Stomach (tissue), 4 donors: ENCODE measurements around the gene GJB6.

Experiments used
- EP300 ChIP-seq: sonication (generic); formaldehyde crosslinking; IDR thresholded peaks from one replicate; pipeline ENCODE4 v1.6.1; 2017; ENCODE audit warnings: antibody characterized with exemption
- TF ChIP-seq, protein P1 (sequence below), 7 experiments: fragments of 450-650 bp in 4 of 7; fragments of 200-600 bp in 3 of 7; sonication (generic) in 3 of 7; IDR thresholded peaks; one replicate each; pipeline ENCODE4 v1.5.1; 2016 to 2019; ENCODE audit warnings: antibody characterized with exemption in 7 of 7, control low read depth in 2 of 7, mild to moderate bottlenecking in 1 of 7

GRCh38 chr13:20227288-20227687 lies 4.8 kb downstream of the GJB6 start:
- no peak for TF ChIP-seq EP300
- TF ChIP-seq, protein P1, sequence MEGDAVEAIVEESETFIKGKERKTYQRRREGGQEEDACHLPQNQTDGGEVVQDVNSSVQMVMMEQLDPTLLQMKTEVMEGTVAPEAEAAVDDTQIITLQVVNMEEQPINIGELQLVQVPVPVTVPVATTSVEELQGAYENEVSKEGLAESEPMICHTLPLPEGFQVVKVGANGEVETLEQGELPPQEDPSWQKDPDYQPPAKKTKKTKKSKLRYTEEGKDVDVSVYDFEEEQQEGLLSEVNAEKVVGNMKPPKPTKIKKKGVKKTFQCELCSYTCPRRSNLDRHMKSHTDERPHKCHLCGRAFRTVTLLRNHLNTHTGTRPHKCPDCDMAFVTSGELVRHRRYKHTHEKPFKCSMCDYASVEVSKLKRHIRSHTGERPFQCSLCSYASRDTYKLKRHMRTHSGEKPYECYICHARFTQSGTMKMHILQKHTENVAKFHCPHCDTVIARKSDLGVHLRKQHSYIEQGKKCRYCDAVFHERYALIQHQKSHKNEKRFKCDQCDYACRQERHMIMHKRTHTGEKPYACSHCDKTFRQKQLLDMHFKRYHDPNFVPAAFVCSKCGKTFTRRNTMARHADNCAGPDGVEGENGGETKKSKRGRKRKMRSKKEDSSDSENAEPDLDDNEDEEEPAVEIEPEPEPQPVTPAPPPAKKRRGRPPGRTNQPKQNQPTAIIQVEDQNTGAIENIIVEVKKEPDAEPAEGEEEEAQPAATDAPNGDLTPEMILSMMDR (IDR thresholded peaks at IDR 0.05), result no peak
